WTC11 (cell line): ENCODE data around the gene CLSTN2. TPM values are rescaled to one million over a fixed set of nuclear protein-coding genes. Genes with fewer than 3 reads are reported as not detected.

Experiments
- ATAC-seq: fragments of 200-7000 bp; cut with Tn5 transposase; 2 replicates; pipeline ENCODE4 v1.10.0; 2021; ENCODE audit warnings: mild to moderate bottlenecking, moderate library complexity
- CTCF ChIA-PET: fragments of 300-600 bp; sonication (Branson Sonifier 250); formaldehyde crosslinking; loops from one replicate; lab custom pipeline; 2021; ENCODE audit warnings: antibody characterized with exemption; lab: Charles Lee
- POLR2A ChIA-PET: fragments of 350-600 bp; sonication (Branson Sonifier 250); formaldehyde crosslinking; loops from one replicate; lab custom pipeline; 2021; ENCODE audit warnings: antibody characterized with exemption; lab: Charles Lee
- DNase-seq: peaks from one replicate; pipeline ENCODE4 v3.0.0; 2021; ENCODE audit warnings: low spot score
- H3K27ac Mint-ChIP-seq: 2 replicates; pipeline ENCODE4 v1.8.0; 2021; ENCODE audit warnings: mixed read lengths
- H3K27me3 Mint-ChIP-seq: 2 replicates; pipeline ENCODE4 v1.8.0; 2021; ENCODE audit warnings: low read depth, mild to moderate bottlenecking, moderate library complexity, mixed read lengths
- H3K36me3 Mint-ChIP-seq: 2 replicates; pipeline ENCODE4 v1.8.0; 2021; ENCODE audit warnings: mixed read lengths
- H3K4me1 Mint-ChIP-seq: 2 replicates; pipeline ENCODE4 v1.8.0; 2022; ENCODE audit warnings: mixed read lengths
- H3K4me3 Mint-ChIP-seq: 2 replicates; pipeline ENCODE4 v1.8.0; 2021; ENCODE audit warnings: mild to moderate bottlenecking, moderate library complexity, mixed read lengths
- H3K9me3 Mint-ChIP-seq: 2 replicates; pipeline ENCODE4 v1.8.0; 2021; ENCODE audit warnings: mixed read lengths
- ARID4B ChIP-seq: sonication (generic); formaldehyde crosslinking; IDR thresholded peaks from 2 replicates; pipeline ENCODE4 v1.8.0; 2023; ENCODE audit warnings: missing genetic modification reagents, mild to moderate bottlenecking, borderline replicate concordance
- ATF6 ChIP-seq: sonication (generic); formaldehyde crosslinking; IDR thresholded peaks from 2 replicates; pipeline ENCODE4 v1.8.1; 2023; ENCODE audit warnings: mild to moderate bottlenecking, missing genetic modification reagents
- CBFB ChIP-seq: sonication (generic); formaldehyde crosslinking; IDR thresholded peaks from 2 replicates; pipeline ENCODE4 v1.8.1; 2022; ENCODE audit warnings: mild to moderate bottlenecking, low read depth, missing genetic modification reagents
- E2F1 ChIP-seq: sonication (generic); formaldehyde crosslinking; IDR thresholded peaks from 2 replicates; pipeline ENCODE4 v1.8.0; 2022; ENCODE audit warnings: mild to moderate bottlenecking, missing genetic modification reagents
- E2F5 ChIP-seq: sonication (generic); formaldehyde crosslinking; IDR thresholded peaks from 2 replicates; pipeline ENCODE4 v1.8.1; 2022; ENCODE audit warnings: mild to moderate bottlenecking, moderate library complexity, missing genetic modification reagents
- ESRRA ChIP-seq: sonication (generic); formaldehyde crosslinking; IDR thresholded peaks from 2 replicates; pipeline ENCODE4 v1.8.1; 2022; ENCODE audit warnings: mild to moderate bottlenecking, missing genetic modification reagents, borderline replicate concordance
- ETV6 ChIP-seq: sonication (generic); formaldehyde crosslinking; IDR thresholded peaks from 2 replicates; pipeline ENCODE4 v1.8.1; 2022; ENCODE audit warnings: mild to moderate bottlenecking, missing genetic modification reagents
- FOXK1 ChIP-seq: sonication (generic); formaldehyde crosslinking; IDR thresholded peaks from 2 replicates; pipeline ENCODE4 v1.8.0; 2022; ENCODE audit warnings: mild to moderate bottlenecking, moderate library complexity, missing genetic modification reagents
- GABPB1 ChIP-seq: sonication (generic); formaldehyde crosslinking; IDR thresholded peaks from 2 replicates; pipeline ENCODE4 v1.8.1; 2023; ENCODE audit warnings: mild to moderate bottlenecking, missing genetic modification reagents
- GRHL2 ChIP-seq: fragments of 250-450 bp; sonication (Bioruptor Pico); IDR thresholded peaks from 2 replicates; pipeline ENCODE4 v1.8.0; 2022; ENCODE audit warnings: mild to moderate bottlenecking, moderate library complexity; ENCODE audit not compliant: insufficient replicate concordance, severe bottlenecking
- HMGXB4 ChIP-seq: sonication (generic); formaldehyde crosslinking; IDR thresholded peaks from 2 replicates; pipeline ENCODE4 v1.8.1; 2023; ENCODE audit warnings: mild to moderate bottlenecking, moderate library complexity, missing genetic modification reagents
- NR1H2 ChIP-seq: sonication (generic); formaldehyde crosslinking; IDR thresholded peaks from 2 replicates; pipeline ENCODE4 v1.9.0; 2021; ENCODE audit warnings: mild to moderate bottlenecking, moderate library complexity, missing genetic modification reagents
- NR2C2 ChIP-seq: sonication (generic); formaldehyde crosslinking; IDR thresholded peaks from 2 replicates; pipeline ENCODE4 v1.8.0; 2022; ENCODE audit warnings: mild to moderate bottlenecking, missing genetic modification reagents
- OVOL2 ChIP-seq: fragments of 250-450 bp; sonication (Bioruptor Pico); IDR thresholded peaks from 2 replicates; pipeline ENCODE4 v1.9.0; 2021; ENCODE audit warnings: mild to moderate bottlenecking, borderline replicate concordance
- RORB ChIP-seq: fragments of 250-450 bp; sonication (Bioruptor Pico); IDR thresholded peaks from 2 replicates; pipeline ENCODE4 v1.9.0; 2021; ENCODE audit warnings: mild to moderate bottlenecking
- TEAD1 ChIP-seq: sonication (generic); formaldehyde crosslinking; IDR thresholded peaks from 2 replicates; pipeline ENCODE4 v1.8.0; 2022; ENCODE audit warnings: mild to moderate bottlenecking, missing genetic modification reagents
- ZNF396 ChIP-seq: fragments of 250-450 bp; sonication (Bioruptor Pico); IDR thresholded peaks from 2 replicates; pipeline ENCODE4 v1.8.0; 2021; ENCODE audit warnings: mild to moderate bottlenecking, moderate library complexity, borderline replicate concordance
- ZNF423 ChIP-seq: fragments of 250-450 bp; sonication (Bioruptor Pico); IDR thresholded peaks from 2 replicates; pipeline ENCODE4 v2.1.2; 2022; ENCODE audit warnings: mild to moderate bottlenecking, moderate library complexity
- total RNA-seq: library from RNA; stranded (reverse); gene quantifications from 3 replicates; pipeline ENCODE4 v1.2.3, GENCODE V29; 2021
- TF ChIP-seq, protein P1 (sequence below): fragments of 250-450 bp; sonication (Bioruptor Pico); IDR thresholded peaks from 2 replicates; pipeline ENCODE4 v1.9.0; 2021; ENCODE audit warnings: mild to moderate bottlenecking
- TF ChIP-seq, protein P2 (sequence below): fragments of 200-600 bp; IDR thresholded peaks from 2 replicates; pipeline ENCODE4 v1.8.0; 2022; ENCODE audit warnings: antibody characterized with exemption
- TF ChIP-seq, protein P3 (sequence below): fragments of 250-450 bp; sonication (Bioruptor Pico); IDR thresholded peaks from 2 replicates; pipeline ENCODE4 v1.9.0; 2021; ENCODE audit warnings: moderate library complexity, mild to moderate bottlenecking, inconsistent platforms, borderline replicate concordance

Gene CLSTN2
- total RNA-seq, 1 experiment from 2014 or later, result 0.35 TPM

DNA sequence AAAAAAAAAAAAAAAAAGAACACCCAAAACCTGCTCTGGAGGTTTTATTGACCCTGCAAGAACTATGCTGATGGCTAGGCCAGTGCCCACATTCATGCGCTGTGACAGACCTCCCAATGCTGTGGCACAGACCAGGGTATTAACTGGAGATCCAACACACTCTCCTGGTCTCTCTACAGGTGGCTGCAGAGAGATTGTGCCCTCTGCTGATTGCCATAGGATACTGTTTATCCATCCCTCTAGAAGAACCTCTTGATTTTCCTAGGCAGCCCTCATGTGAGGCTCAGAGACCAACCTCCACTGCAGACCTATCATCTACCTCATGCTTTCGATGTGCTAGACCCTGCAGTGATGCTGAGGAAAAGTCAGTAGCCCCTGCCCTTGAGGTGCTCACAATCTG is 617.4 kb downstream of the CLSTN2 start (continued):
- TF ChIP-seq E2F1 (CRISPR knock-in tag) (no peak), OVOL2 (CRISPR knock-in tag) (no peak), TEAD1 (CRISPR knock-in tag) (no peak), ATF6 (no peak), FOXK1 (CRISPR knock-in tag) (no peak)
- TF ChIP-seq, all 79 proteins: peak for 0

DNA sequence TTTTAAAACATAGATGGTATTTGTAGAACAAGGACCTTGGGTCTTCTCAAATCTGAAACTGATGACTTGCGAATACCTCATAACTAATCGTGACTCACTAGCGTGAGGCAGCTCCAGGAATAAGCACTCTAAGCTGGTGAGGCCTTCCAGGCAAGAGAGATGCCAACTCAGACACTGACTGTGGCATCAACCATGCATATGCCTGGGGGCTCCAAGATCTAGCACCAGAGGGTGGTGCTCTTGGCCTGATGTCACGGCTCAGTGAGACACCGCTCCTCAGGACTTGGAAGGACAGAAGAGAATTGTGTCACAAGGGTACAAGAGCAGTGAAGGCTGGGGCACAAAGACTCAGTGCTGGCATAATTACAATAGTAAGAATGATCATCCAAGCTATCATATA is 617.9 kb downstream of the CLSTN2 start:
- DNase-seq (no peak), ATAC-seq (no peak)
- CTCF ChIA-PET, result no interaction called here
- no peaks in the 10 kb centered on the region for H3K27me3 Mint-ChIP-seq
- H3K4me1 Mint-ChIP-seq, result no peaks in the 10 kb centered on the region
- no peak overlapping the region for H3K4me3 Mint-ChIP-seq
- POLR2A ChIA-PET, result no interaction called here
- no peaks in the 10 kb centered on the region for H3K36me3 Mint-ChIP-seq
- no peaks in the 10 kb centered on the region for H3K9me3 Mint-ChIP-seq
- no peak overlapping the region for H3K27ac Mint-ChIP-seq
- TF ChIP-seq ZNF423 (CRISPR knock-in tag), result no peak
- TF ChIP-seq, protein P1, sequence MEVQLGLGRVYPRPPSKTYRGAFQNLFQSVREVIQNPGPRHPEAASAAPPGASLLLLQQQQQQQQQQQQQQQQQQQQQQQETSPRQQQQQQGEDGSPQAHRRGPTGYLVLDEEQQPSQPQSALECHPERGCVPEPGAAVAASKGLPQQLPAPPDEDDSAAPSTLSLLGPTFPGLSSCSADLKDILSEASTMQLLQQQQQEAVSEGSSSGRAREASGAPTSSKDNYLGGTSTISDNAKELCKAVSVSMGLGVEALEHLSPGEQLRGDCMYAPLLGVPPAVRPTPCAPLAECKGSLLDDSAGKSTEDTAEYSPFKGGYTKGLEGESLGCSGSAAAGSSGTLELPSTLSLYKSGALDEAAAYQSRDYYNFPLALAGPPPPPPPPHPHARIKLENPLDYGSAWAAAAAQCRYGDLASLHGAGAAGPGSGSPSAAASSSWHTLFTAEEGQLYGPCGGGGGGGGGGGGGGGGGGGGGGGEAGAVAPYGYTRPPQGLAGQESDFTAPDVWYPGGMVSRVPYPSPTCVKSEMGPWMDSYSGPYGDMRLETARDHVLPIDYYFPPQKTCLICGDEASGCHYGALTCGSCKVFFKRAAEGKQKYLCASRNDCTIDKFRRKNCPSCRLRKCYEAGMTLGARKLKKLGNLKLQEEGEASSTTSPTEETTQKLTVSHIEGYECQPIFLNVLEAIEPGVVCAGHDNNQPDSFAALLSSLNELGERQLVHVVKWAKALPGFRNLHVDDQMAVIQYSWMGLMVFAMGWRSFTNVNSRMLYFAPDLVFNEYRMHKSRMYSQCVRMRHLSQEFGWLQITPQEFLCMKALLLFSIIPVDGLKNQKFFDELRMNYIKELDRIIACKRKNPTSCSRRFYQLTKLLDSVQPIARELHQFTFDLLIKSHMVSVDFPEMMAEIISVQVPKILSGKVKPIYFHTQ, result no peak
- TF ChIP-seq ETV6, result no peak
- no peak for TF ChIP-seq OVOL2 (CRISPR knock-in tag)
- no peak for TF ChIP-seq ARID4B
- TF ChIP-seq, protein P2, sequence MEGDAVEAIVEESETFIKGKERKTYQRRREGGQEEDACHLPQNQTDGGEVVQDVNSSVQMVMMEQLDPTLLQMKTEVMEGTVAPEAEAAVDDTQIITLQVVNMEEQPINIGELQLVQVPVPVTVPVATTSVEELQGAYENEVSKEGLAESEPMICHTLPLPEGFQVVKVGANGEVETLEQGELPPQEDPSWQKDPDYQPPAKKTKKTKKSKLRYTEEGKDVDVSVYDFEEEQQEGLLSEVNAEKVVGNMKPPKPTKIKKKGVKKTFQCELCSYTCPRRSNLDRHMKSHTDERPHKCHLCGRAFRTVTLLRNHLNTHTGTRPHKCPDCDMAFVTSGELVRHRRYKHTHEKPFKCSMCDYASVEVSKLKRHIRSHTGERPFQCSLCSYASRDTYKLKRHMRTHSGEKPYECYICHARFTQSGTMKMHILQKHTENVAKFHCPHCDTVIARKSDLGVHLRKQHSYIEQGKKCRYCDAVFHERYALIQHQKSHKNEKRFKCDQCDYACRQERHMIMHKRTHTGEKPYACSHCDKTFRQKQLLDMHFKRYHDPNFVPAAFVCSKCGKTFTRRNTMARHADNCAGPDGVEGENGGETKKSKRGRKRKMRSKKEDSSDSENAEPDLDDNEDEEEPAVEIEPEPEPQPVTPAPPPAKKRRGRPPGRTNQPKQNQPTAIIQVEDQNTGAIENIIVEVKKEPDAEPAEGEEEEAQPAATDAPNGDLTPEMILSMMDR, result no peak
- no peak for TF ChIP-seq GABPB1
- TF ChIP-seq, protein P3, sequence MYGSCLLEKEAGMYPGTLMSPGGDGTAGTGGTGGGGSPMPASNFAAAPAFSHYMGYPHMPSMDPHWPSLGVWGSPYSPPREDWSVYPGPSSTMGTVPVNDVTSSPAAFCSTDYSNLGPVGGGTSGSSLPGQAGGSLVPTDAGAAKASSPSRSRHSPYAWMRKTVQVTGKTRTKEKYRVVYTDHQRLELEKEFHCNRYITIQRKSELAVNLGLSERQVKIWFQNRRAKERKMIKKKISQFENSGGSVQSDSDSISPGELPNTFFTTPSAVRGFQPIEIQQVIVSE (CRISPR knock-in tag), result no peak
- no peak for TF ChIP-seq NR2C2 (CRISPR knock-in tag)
- TF ChIP-seq ZNF396 (CRISPR knock-in tag), result no peak
- TF ChIP-seq E2F5, result no peak
- no peak for TF ChIP-seq RORB (CRISPR knock-in tag)
- TF ChIP-seq ESRRA, result no peak
- TF ChIP-seq HMGXB4 (CRISPR knock-in tag), result no peak
- no peak for TF ChIP-seq CBFB (CRISPR knock-in tag)
- no peak for TF ChIP-seq GRHL2
- no peak for TF ChIP-seq NR1H2 (CRISPR knock-in tag)
